Measurements from ENCODE around the gene FOLR3.
"Not testable (repeated sequence)": the region's sequence is repeated elsewhere in the genome, so short reads cannot be mapped to it uniquely, and the experiment has no call there.

Gene FOLR3

DNA sequence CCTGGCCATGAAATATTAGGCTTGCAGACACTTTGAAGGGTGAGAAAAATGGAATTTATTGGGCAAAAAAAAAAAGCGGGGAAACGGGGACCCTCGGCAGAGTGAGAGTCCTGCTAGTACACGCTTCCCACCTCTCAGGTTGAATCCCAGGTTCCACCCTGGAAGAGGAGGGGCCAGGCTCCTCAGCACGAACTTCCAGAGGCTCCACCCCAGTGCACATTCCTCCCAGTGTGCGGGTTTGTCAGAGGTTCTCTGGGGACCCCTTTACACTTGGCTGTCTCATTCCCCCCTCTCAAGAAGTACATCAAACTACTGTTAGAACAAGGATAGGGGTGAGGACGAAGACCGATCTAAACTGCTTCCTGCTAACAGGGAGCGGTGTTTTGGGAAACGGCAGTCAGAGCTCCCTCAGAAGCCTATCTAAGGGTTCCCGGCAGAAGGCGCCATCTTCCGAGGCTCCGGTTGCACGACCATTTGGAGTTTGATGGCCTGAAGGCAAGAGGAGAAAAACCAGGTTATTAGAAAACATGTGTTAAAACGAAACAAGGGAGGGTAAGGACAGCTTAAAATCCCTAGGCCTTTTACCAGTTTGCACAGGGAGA lies 27.5 kb downstream of the FOLR3 start:
- no peak for DNase-seq (ENCODE audit: low spot score)

DNA sequence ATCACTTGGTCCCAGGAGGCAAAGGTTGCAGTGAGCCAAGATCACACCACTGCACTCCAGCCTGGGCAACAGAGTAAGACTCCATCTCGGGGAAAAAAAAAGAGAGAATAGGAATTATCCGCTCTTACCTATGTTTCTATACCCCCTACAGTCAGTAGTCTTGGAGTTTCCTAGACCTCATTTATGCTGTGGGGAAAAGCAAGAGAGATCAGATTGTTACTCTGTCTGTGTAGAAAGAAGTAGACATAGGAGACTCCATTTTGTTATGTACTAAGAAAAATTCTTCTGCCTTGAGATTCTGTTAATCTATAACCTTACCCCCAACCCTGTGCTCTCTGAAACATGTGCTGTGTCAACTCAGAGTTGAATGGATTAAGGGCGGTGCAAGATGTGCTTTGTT lies 28.7 kb downstream of the FOLR3 start:
- not testable (repeated sequence) for DNase-seq (ENCODE audit: low spot score)

DNA sequence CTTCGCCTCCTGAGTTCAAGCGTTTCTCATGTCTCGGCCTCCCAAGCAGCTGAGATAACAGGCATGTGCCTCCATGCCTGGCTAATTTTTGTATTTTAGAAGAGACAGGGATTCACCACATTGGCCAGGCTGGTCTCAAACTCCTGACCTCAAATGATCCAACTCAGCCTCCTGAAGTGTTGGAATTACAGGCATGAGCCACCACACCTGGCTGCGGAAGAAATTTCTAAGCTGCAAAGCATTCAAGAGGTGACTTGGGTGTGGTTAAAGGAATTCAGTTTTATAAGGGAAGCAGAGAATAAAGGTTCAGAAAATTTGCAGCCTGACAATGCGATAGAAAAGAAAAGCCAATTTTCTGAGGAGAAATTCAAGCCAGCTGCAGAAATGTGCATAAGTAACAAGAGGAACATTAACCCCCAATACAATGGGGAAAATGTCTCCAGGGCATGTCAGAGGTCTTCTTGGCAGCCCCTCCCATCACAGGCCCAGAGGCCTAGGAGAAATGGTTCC lies 33.6 kb downstream of the FOLR3 start:
- DNase-seq (ENCODE audit: low spot score) = not testable (repeated sequence)

DNA sequence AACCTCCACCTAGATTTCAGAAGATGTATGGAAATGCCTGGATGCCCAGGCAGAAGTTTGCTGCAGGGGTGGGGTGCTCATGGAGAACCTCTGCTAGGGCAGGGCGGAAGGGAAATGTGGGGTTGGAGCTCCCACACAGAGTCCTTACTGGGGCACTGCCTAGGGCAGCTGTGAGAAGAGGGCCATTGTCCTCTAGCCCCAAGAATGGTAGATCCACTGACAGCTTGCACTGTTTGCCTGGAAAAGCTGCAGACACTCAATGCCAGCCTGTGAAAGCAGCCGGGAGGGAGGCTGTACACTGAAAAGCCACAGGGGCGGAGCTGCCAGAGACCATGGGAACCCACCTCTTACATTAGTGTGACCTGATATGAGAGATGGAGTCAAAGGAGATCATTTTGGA lies 34.2 kb downstream of the FOLR3 start:
- DNase-seq (ENCODE audit: low spot score) = not testable (repeated sequence)

DNA sequence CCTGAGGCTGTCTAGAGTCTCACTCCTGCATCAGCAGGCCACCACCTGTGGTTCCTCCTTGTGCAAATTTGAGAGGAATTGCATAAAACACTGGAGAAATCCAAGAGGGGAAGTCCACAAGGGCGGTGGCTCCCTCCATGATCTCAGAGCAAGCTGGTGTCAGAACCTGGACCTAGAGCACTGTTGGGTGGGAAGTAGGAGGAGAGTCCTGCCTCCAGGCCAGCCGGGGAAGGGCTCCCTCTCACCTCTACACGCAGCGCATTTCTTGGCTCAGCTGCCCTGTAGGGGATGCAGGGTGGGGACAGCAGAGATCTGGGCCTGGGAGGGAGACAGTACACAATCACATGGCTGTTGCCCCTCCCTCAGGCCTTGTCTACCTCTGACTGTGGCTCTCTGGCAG lies 36.5 kb downstream of the FOLR3 start:
- not testable (repeated sequence) for DNase-seq (ENCODE audit: low spot score)

DNA sequence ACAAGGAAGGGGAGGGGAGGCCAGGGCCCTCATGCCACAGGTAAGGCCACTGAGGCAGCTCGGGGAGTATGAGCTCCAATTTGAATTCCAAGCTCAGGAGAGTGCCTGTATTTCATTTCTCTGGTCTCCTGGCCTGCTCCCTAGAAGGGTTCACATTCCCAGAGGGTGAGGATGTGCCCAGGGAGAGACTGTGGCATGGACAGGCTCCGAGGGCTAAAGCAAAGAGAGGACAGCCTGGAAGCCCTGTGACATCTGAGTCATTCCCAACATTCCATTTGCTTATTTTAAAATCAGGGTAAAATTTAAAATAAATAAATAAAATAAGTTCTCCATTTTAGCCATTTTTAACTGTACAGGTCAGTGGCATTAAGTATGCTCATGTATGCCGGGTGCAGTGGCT lies 37.8 kb downstream of the FOLR3 start:
- no peak for DNase-seq (ENCODE audit: low spot score)

DNA sequence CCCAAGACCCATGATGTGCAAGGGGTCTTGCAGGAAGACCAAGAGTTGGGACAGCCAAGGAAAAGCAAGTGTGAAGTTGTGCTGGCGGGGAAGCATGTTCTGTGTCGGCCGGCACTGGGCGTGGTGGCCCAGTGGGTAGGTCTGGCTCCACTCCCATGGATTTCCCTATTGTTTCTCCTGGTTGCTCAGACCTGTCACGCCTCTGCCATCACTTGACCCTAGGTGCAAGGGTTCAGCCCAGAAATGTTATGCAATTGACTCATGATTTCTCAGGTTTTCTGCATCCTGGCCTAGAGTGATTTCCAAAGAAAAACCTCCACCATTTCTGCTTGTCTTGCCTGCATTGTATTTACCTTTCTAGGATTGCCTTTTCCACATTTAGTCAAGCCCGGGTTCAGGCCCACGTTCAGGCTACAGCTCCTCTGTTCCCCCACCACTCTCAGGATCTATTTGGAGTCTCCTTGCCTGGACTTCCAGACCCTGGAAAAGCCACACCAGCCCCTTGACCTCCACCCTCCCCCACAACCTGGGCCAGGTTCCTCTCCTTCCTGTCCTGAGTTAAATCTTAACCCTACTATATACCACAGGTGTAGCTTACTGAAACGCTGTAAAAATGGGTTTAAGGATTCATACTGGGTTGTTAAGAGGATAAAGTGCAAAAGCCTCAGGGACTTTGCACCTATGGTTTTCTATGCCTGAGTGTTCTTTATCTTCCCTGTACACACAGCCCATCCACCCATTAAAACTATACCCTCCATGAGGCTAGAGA lies 39.0 kb downstream of the FOLR3 start:
- no peak for DNase-seq (ENCODE audit: low spot score)

DNA sequence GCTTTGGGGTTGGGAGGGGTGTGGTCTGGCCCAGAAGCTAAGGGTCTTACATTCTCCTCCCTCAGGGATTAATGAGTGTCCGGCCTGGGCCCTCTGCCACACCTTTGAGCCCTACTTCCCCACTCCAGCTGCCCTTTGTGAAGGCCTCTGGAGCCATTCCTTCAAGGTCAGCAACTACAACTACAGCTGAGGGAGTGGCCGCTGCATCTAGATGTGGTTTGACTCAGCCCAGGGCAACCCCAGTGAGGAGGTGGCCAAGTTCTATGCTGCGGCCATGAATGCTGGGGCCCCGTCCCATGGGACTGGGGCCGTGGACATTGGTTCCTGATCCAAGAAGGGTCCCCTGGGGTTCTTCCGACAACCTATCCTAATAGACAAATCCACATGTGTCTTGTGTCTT lies 42.1 kb downstream of the FOLR3 start:
- DNase-seq (ENCODE audit: low spot score) = no peak

DNA sequence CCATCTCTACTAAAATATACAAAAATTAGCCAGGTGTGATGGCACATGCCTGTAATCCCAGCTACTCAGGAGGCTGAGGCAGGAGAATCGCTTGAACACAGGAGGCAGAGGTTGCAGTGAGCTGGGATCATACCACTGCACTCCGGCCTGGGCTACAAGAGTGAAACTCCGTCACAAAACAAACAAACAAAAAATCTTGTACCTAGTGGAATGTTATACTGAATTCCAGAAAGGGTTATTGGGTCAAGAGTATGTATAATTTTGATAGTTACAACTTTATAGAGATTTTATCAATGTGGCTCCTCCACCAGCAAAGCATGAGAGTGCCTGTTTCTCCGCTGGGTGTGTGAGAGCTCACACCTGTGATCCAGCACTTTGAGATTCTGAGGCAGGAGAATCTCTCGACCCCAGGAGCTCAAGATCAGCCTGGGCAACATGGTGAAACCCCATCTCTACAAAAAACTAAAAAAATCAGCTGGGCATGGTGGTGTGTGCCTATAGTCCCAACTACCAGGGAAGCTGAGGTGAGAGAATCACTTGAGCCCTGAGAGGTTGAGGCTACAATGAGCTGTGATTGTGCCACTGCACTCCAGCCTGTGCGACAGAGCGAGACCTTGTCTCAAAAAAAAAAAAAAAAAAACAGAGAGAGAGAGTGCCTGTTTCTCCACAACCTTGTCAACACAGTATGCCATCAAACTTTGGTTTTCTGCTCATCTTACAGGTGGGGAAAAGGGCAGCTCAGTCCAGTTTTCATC lies 43.7 kb downstream of the FOLR3 start:
- DNase-seq (ENCODE audit: low spot score) = no peak

DNA sequence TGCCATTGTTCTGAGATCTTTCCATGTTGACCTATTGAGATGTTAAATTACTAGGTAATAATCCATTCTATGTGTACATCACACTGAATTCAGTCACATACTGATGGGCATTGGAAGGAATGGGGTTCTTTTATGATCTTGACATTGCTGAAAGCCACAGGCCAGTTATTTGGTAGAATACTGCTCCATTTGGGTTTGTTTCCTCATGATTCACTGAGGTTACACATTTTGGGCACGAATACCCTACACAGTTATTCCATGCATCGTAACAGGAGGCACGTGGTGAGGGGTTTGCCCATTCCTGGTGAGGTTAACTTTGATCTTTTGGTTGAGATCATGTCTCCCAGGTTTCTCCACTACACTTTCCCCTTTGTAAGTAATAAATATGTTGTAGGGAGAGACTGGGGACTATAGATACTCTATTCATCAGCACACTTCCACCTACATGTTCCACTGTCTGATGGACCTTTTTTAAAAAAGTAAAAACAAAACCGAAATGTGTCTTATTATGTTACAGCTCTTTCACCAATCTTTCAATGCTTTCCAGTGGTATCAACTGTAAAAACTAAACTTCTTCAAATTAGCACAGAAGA lies 44.4 kb downstream of the FOLR3 start:
- no peak for DNase-seq (ENCODE audit: low spot score)

DNA sequence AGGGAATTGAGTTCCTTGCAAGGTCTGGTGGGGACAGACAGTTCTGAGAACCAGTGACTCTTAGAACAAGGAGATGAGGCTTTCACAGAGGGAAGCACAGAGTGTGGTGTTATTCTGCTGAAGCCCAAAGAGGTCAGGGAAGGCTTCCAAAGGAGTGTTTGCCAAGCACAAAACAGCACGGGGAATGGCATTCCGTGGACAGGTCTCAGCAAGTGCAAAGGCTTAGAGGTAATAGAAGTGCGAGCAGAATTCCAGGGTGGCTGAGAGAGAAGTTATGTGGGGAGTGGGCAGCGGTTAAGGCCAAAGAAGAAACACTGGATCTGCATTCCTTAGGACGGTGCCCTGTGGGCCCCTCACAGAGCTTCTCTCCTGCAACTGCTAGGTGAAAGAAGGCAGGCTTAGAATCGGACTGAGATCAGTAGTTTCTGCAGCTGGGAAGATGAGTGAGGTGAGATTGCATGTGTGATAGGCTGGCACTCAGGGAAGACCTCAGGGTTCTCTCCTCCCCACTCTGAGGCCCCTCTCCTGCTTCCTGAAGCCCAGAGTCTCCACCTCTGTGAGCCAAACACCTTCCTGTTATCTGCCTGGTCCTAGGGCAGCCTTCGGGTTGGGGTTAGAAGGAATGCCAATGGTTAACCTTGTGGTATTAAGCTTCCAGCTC lies 45.5 kb downstream of the FOLR3 start:
- DNase-seq (ENCODE audit: low spot score) = not testable (repeated sequence)

DNA sequence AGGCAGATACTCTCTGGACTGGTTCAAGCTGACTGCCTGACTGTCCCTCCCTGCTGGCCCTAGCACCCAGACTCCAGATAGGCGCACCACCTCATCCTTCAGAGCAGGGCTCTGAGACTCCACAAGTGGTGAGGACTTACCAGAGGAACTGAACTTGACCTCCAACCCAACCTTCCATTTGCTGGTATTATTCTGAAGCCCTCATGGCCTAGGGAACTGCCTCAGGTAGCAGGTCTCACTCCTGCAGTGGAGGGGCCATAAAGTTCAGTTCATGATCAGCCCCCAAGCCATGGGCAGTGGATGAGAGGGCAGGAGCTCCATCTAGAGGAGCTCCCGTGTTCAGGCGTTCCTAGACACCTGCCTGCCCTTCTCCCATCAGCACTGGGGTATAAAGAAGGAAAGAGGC lies 46.0 kb downstream of the FOLR3 start:
- DNase-seq (ENCODE audit: low spot score) = not testable (repeated sequence)

DNA sequence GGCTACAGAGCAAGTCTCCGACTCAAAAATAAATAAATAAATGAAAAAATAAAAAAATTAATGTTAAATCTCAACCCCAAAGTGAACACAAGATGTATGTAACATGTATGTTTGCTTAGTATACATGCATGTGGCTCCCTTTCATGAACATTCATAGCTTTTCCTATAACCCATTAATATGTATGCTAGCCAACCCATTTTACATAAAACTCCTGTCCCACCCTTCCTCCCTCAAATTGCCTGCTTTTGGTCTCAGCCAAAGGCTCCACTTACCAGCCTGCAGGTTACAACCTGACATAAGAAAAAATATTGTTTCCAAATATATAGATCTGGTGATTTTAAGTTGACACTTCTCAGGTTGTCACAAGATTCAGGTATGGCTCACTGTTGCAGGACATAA lies 52.7 kb downstream of the FOLR3 start:
- no peak for DNase-seq (ENCODE audit: low spot score)
